Fibroblast of lung (primary cell): ENCODE results near the gene SLF1. TPM values are rescaled to one million over a fixed set of nuclear protein-coding genes. Genes with fewer than 3 reads are reported as not detected.
A peak's percentile ranks its signal among the peaks of the same experiment; 100 is the strongest.
"Not testable (repeated sequence)": the region's sequence is repeated elsewhere in the genome, so short reads cannot be mapped to it uniquely, and the experiment has no call there.

Source experiments
- DNase-seq, 2 donors: peaks; one replicate each; pipeline versions ENCODE4 v3.0.0 to v3.0.0-alpha.2; 2010; ENCODE audit warnings: low read depth in 2 of 2
- H2AFZ ChIP-seq: 2 replicates; pipeline ENCODE4 v1.5.1; 2012; ENCODE audit warnings: low read length, control low read depth, inconsistent platforms
- H3K27ac ChIP-seq: 2 replicates; pipeline ENCODE4 v1.5.1; 2011; ENCODE audit warnings: low read length, control low read depth; ENCODE audit not compliant: insufficient read depth
- H3K27me3 ChIP-seq: 2 replicates; pipeline ENCODE4 v1.5.1; 2011; ENCODE audit warnings: mild to moderate bottlenecking, low read length; ENCODE audit not compliant: control insufficient read depth, insufficient read depth
- H3K36me3 ChIP-seq: 2 replicates; pipeline ENCODE4 v1.5.1; 2011; ENCODE audit warnings: low read length; ENCODE audit not compliant: control insufficient read depth, insufficient read depth
- H3K4me1 ChIP-seq: 2 replicates; pipeline ENCODE4 v1.5.1; 2011; ENCODE audit warnings: low read length; ENCODE audit not compliant: control insufficient read depth, insufficient read depth; ENCODE audit errors: extremely low read depth
- H3K4me2 ChIP-seq: 2 replicates; pipeline ENCODE4 v1.5.1; 2011; ENCODE audit warnings: low read length, control low read depth; ENCODE audit not compliant: insufficient read depth; ENCODE audit errors: extremely low read depth
- H3K4me3 ChIP-seq, 4 experiments: fragments of 200-600 bp in 1 of 4; sonication (generic) in 1 of 4; replicated peaks in 1 of 4; 2 replicates each; pipeline ENCODE4 v1.5.1; 2011 to 2016; ENCODE audit warnings: low read length in 4 of 4, low read depth in 3 of 4, mild to moderate bottlenecking in 3 of 4, control low read depth in 2 of 4, inconsistent platforms in 1 of 4, mixed read lengths in 1 of 4; ENCODE audit not compliant: insufficient read depth in 1 of 4; ENCODE audit errors: control extremely low read depth in 1 of 4
- H3K79me2 ChIP-seq: 2 replicates; pipeline ENCODE4 v1.5.1; 2012; ENCODE audit warnings: mild to moderate bottlenecking, low read length, inconsistent platforms; ENCODE audit not compliant: control insufficient read depth, insufficient read depth
- H3K9ac ChIP-seq: 2 replicates; pipeline ENCODE4 v1.5.1; 2011; ENCODE audit warnings: mild to moderate bottlenecking, low read length, control low read depth; ENCODE audit not compliant: insufficient read depth
- H3K9me3 ChIP-seq: 2 replicates; pipeline ENCODE4 v1.5.1; 2012; ENCODE audit warnings: low read depth, low read length; ENCODE audit not compliant: control insufficient read depth, insufficient read depth
- H4K20me1 ChIP-seq: 2 replicates; pipeline ENCODE4 v1.5.1; 2011; ENCODE audit warnings: low read length; ENCODE audit not compliant: control insufficient read depth, insufficient read depth; ENCODE audit errors: extremely low read depth
- EZH2 ChIP-seq: IDR thresholded peaks from 2 replicates; pipeline ENCODE4 v1.5.1; 2012; ENCODE audit warnings: low read length, control low read depth, mild to moderate bottlenecking; ENCODE audit errors: missing control alignments
- polyA minus RNA-seq: library from RNA; depleted of rRNA, polyadenylated mRNA; stranded (reverse); fragments of >200 nt; gene quantifications from 2 replicates; pipeline ENCODE4 v1.2.3, GENCODE V29; 2011; ENCODE audit warnings: low replicate concordance
- polyA plus RNA-seq, 2 donors: library from polyadenylated mRNA; depleted of rRNA in 1 of 2; stranded (reverse) in 1 of 2; unstranded in 1 of 2; fragments of >200 nt; gene quantifications; 2 replicates each; pipeline ENCODE4 v1.2.1, GENCODE V29; 2011 to 2012; ENCODE audit warnings: missing spikeins in 1 of 2
- total RNA-seq: library from RNA; depleted of rRNA; stranded (reverse); fragments of >200 nt; gene quantifications from 2 replicates; pipeline ENCODE4 v1.2.1, GENCODE V29; 2014
- TF ChIP-seq, protein P1 (sequence below), 2 donors: IDR thresholded peaks in 1 of 2; conservative IDR thresholded peaks in 1 of 2; 1 replicate in 1 of 2; 2 replicates in 1 of 2; pipeline ENCODE4 v1.5.1; 2011 to 2012; ENCODE audit warnings: low read length in 2 of 2, control low read depth in 1 of 2, inconsistent platforms in 1 of 2, low read depth in 1 of 2, mild to moderate bottlenecking in 1 of 2

Gene SLF1
- total RNA-seq (4.5 and 5.4 TPM in 2 replicates), polyA plus RNA-seq (3.1 and 4.6 TPM in 2 replicates), polyA minus RNA-seq (0.75 TPM in 1 of 2 replicates, not detected in the other)
- polyA plus RNA-seq (2012) = 2.3 and 3.4 TPM in 2 replicates

GRCh38 chr5:94618493-94619328 lies at the start of gene SLF1, which contains the start of gene KIAA0825:
Gene SLF1 (plus strand): TSS chr5:94618669. CDS start chr5:94628811, 10,142 bp downstream.
Gene KIAA0825 (minus strand): TSS chr5:94618604. CDS start chr5:94537126, 81,478 bp downstream.
- Histone ChIP-seq H3K4me2 (peak within 1 kb of the TSS; percentile 92), H3K4me3 (peak within 1 kb of the TSS; percentile 79 to 90 (median 86)), H3K9ac (peak within 1 kb of the TSS; percentile 68), H3K79me2 (peaks cover 28% of the 10 kb centered on the region), H3K9me3 (no peaks in the 10 kb centered on the region), H3K27me3 (no peaks in the 10 kb centered on the region), H3K36me3 (no peaks in the 10 kb centered on the region), H2AFZ (peak within 1 kb of the TSS; percentile 91), H3K4me1 (no peaks in the 10 kb centered on the region), H4K20me1 (no peaks in the 10 kb centered on the region), H3K27ac (peak within 1 kb of the TSS; percentile 79)
- TF ChIP-seq, protein P1, sequence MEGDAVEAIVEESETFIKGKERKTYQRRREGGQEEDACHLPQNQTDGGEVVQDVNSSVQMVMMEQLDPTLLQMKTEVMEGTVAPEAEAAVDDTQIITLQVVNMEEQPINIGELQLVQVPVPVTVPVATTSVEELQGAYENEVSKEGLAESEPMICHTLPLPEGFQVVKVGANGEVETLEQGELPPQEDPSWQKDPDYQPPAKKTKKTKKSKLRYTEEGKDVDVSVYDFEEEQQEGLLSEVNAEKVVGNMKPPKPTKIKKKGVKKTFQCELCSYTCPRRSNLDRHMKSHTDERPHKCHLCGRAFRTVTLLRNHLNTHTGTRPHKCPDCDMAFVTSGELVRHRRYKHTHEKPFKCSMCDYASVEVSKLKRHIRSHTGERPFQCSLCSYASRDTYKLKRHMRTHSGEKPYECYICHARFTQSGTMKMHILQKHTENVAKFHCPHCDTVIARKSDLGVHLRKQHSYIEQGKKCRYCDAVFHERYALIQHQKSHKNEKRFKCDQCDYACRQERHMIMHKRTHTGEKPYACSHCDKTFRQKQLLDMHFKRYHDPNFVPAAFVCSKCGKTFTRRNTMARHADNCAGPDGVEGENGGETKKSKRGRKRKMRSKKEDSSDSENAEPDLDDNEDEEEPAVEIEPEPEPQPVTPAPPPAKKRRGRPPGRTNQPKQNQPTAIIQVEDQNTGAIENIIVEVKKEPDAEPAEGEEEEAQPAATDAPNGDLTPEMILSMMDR (conservative IDR thresholded peaks at IDR 0.05 in 1 of 2, IDR thresholded peaks at IDR 0.05 in 1 of 2; ENCODE audit: low read depth in 1 of 2, low read length in 2 of 2) = no peak
- no peak for TF ChIP-seq EZH2
- peak; percentile 83 to 89 for DNase-seq

GRCh38 chr5:94571415-94571814 lies 47.1 kb upstream of the SLF1 start:
- DNase-seq = no peak
- H3K9me3 ChIP-seq = no peaks in the 10 kb centered on the region
- H3K4me3 ChIP-seq = no peak overlapping the region
- H3K4me1 ChIP-seq = no peaks in the 10 kb centered on the region
- TF ChIP-seq, protein P1 (conservative IDR thresholded peaks at IDR 0.05 in 1 of 2, IDR thresholded peaks at IDR 0.05 in 1 of 2; ENCODE audit: low read depth in 1 of 2, low read length in 2 of 2) = no peak
- TF ChIP-seq EZH2 = no peak
- no peaks in the 10 kb centered on the region for H3K79me2 ChIP-seq
- H2AFZ ChIP-seq = no peak overlapping the region
- H3K36me3 ChIP-seq = no peaks in the 10 kb centered on the region
- no peaks in the 10 kb centered on the region for H3K27me3 ChIP-seq
- H4K20me1 ChIP-seq = no peaks in the 10 kb centered on the region
- H3K9ac ChIP-seq = no peak overlapping the region
- no peak overlapping the region for H3K27ac ChIP-seq
- no peak overlapping the region for H3K4me2 ChIP-seq

DNA sequence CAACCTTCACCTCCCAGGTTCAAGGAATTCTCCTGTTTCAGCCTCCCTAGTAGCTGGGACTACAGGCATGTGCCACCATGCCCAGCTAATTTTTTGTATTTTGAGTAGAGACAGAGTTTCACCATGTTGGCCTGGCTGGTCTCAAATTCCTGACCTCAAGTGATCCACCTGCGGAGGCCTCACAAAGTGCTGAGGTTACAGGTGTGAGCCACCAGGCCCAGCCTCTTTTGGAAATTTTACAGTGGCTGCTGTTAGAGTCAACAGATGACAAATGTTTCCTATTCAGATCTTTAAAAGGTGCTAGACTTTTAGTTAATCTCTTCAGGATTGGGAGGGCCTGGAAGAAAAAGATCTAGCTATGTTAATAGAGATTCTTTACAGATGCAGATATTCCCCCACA lies 45.1 kb upstream of the SLF1 start:
- not testable (repeated sequence) for H3K27ac ChIP-seq, H3K36me3 ChIP-seq, H3K27me3 ChIP-seq, DNase-seq, H3K4me3 ChIP-seq, H3K9ac ChIP-seq, H3K79me2 ChIP-seq, H2AFZ ChIP-seq, H3K4me2 ChIP-seq, H4K20me1 ChIP-seq, H3K9me3 ChIP-seq, H3K4me1 ChIP-seq
